Activated CD4-positive, alpha-beta T cell treated with anti-CD3 and anti-CD28 coated beads for 24 hours (primary cell): ENCODE data around the gene TMTC2.
"Not testable (repeated sequence)": the region's sequence is repeated elsewhere in the genome, so short reads cannot be mapped to it uniquely, and the experiment has no call there.

ENCODE experiments used
- DNase-seq, 2 donors: peaks; one replicate each; pipeline ENCODE4 v3.0.0-alpha.2; 2020; ENCODE audit warnings: low read depth in 2 of 2

Gene TMTC2

DNA sequence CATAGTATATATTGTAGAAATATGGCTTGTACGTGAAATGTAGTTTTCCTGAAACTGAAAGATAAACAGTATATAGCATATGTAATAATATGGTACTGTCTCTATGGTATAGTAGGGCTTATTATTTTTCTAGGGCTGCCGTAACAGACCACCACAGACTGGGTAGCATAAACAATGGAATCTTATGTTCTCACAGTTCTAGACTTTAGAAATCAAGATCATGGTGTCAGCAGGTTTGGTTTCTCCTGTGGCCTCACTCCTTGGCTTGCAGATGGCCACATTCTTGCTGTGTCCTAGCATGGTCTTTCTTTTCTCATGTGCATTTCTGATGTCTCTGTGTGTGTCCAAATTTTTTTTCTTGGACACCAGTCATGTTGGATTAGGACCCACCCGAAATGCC, 155.8 kb downstream of the TMTC2 start:
- DNase-seq = no peak

DNA sequence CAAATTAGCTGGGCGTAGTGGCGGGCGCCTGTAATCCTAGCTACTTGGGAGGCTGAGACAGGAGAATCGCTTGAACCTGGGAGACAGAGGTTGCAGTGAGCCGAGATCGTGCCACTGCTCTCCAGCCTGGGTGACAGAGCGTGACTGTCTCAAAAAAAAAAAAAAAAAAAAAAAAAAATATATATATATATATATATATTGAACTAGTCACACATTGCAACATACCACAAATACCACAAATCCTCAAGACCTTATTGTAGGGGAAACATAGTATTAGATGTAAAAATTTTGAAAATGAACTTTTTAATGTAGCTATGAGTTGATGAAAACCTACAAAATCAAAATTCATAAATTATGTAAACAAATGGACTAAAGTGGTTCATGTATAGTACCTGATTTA, 158.4 kb downstream of the TMTC2 start:
- not testable (repeated sequence) for DNase-seq

DNA sequence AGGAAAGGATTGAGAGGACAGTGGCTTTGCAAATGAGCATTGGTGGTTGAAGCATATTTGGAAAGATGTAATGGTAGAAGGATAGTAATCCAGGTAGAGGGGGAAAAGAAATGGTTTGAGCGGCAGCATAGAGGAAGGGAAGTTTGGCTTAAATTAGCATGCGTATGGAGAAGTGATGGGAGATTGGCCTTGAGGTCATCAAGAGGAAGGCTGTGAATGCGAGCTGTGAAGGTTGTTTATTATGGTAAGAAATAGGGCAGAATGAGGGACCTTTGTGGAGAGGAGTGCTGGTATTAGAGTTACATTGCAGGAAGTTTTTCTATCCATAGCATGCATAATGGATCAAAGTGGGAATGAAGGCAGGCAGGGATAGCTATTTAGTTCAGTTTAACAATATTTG, 162.1 kb downstream of the TMTC2 start:
- DNase-seq = no peak

DNA sequence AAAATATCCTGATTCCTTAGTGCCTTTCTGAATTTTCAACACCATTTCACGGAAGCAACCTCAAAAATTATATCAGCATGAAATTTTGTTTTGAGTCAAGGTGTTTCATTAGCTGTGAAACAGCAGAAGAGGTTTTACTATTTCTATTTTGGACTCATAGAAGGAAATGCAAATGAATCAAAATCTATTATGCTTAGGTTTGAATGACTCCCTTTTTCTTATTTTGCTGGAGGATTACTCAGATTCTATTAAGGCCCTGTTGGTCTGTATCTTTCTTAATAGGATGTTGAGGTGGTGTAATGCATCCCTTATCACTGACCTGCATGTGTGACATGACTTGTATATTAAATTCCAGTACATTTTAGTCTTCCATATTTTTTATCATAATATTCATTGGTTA, 165.8 kb downstream of the TMTC2 start:
- DNase-seq = no peak

DNA sequence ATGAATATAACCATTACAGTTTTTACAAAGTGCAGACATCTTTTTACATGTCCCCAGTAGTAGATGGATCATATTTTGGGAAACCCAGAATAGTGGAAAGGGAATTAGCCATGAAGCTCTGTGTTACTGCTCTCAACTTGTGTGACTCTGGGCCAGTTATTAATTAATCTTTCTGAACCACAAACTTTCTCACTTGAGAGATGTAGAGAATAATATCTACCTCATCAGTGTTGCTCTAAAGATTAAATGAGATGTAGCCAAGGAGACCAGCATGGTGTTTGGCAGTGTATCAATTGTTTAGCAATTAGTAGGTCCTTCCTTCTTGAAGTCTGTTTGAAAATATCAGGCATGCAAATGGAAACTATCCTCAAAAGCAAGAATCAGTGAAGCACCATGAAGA, 169.2 kb downstream of the TMTC2 start:
- no peak for DNase-seq

DNA sequence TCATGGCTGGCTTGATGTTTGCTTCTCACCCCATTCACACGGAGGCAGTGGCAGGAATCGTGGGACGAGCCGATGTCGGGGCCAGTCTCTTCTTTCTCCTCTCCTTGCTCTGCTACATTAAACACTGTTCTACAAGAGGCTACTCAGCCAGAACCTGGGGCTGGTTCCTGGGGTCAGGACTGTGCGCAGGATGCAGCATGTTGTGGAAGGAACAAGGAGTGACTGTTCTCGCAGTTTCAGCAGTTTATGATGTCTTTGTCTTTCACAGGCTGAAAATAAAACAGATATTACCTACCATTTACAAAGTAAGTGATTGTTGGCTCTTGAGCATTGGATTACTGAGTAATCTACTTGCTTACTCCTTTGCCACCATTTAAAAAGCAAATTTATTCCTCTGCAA, 170.6 kb downstream of the TMTC2 start:
- DNase-seq = no peak

DNA sequence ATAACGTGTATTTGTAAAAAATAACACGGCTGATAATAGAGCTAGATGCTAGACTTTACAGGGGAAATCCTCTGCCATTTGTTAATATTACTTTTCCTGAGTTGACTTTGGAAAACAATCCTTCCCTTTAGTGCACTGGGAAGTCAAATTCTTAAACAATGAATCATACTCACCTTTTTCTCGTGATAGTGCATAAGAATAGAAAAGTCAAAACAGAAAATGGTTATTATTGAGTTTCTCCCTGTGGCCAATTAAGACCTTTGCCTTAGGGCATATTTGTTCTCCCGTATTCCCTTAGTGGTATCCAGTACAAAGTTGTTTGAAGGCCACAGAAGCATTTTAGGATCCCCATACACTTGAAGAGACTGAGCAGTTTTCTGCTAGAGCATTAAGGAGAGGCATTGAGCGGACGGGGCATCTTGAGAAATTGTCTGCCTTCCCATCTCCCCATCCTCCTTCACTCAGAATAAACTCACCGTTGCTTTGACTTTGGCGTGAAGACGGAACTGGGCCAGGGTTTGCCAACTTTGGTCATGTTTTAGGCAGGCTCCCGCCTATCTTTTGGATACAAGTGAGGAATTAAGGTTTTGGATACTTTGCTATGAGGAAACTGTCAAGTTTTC, 171.3 kb downstream of the TMTC2 start:
- no peak for DNase-seq

DNA sequence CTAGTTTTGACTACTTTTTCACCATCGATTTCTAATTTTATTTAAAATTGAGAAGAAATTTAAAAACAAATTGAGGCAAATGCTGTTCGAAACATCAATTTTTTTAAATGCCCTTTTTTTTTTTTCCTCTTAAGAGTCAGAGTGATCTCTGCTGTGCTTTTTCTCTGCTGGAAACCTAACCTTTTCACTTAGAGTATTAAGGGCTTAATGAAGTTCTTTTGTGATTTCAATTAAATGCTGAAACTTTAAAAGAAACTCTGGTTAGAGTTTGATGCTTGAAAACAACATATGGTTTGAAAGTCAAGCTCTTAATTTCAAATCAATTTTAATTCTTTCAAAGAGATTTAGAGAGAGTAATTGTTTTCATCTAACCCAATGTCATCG, 171.8 kb downstream of the TMTC2 start:
- DNase-seq = no peak

DNA sequence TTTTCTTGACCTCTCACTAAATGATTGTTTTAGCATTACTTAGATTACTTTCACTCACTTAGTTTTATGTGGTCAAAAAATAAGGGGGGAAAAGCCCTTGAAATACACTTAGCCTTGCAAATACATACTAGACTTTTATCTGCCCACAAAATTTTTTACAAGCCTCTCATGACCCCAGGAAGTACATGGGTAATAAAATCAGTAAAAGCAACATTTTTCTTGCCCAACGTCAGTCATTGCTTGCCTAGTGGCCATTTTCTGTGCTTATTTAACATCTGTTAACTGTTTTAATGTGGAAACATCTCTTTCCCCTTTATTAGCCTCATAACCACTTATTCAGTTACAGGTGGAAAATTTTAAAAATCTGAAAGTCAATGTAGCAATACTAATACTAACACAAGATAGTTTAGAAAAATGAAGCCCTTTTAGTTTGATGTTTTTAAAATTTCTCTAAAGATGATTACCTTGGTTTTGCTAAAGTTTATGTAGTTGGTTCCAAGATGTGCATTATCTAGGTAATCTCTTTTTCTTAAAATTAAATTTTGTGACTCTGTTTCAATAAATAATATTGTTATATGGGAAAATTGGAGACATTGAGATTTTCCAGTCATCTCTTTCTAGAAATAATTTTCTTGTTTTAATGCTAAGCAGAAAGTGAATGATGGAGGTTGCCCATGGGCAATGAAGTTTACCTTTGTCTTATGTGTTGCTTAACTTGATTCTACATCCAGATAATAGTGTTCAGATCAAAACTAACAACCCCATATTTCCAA, 175.5 kb downstream of the TMTC2 start:
- no peak for DNase-seq

DNA sequence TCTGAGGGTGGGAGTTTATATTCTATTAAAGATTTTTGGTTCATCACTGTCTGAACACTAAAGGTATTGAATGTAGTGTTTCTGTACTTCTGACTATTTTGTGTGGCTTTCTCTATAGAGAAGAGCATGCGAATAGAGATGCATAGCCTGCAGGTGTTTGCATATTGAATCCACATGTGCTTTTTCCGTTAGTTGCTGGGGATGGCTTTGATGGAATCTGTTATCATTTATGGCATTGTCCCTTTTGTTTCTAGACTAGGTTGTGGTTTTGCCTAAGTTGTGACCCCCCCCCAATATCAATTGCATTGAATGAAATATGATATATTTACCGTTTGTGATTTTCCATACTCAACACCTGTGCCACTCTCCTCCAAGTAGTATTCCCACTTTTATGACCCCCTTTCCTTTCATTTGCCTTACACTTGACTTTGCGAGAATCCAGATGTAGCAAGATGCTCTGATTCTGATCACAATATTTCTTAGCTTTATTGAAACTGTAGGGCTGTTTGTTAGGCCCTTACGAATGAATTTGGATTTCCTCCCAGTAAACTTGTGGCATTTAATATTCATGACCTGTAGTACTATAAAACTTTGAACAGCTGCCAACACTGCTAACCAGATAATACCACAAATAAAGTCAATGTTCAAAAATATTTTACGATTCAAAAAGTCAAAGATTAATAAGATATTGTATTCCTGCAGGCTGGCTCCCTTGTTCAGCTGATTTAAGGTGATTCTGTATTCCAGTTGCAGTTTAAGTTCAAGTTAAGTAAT, 176.4 kb downstream of the TMTC2 start:
- no peak for DNase-seq

DNA sequence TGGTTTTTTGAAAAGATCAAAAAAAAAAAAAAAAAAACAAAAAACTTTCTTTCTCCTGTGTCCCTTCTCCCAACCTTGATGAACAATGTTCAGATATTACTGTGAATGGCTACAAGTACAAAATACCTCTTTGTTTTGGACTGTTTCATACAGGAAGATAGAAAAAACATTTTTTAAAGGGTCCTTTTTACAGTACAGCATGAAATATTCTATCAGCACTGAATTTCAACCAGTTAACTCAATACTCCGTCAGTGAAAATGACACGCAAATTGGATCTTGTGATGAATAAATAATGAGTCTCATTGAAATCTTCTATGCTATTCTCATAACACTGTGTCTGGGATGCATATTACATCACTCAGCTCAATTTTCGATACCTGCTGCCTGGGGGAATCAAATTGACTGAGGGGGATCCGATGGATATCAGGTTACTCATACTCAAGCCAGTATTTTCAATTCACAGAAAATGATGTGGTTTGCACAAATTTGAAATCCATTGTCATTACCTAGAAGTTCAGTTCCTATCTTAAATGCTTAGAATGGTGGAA, 179.6 kb downstream of the TMTC2 start:
- DNase-seq = no peak

DNA sequence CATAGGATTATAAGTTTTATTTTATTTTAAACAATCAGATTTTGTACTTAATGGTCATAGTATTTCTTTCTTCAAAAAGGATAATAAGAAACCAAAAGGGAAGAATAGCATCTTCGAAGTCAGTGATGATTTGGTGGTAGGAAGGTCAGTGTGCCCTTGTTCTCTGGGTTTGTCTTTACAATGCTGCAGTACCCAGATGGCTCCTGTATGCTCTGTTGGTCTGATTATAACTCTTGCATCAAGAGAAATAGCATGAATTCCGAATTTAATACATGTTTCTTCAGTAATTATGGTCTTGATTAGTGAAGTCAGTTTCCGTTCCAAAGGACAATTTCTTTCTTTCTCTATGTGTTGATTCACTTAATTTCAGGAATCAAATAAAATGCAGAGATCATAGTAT, 180.2 kb downstream of the TMTC2 start:
- no peak for DNase-seq

DNA sequence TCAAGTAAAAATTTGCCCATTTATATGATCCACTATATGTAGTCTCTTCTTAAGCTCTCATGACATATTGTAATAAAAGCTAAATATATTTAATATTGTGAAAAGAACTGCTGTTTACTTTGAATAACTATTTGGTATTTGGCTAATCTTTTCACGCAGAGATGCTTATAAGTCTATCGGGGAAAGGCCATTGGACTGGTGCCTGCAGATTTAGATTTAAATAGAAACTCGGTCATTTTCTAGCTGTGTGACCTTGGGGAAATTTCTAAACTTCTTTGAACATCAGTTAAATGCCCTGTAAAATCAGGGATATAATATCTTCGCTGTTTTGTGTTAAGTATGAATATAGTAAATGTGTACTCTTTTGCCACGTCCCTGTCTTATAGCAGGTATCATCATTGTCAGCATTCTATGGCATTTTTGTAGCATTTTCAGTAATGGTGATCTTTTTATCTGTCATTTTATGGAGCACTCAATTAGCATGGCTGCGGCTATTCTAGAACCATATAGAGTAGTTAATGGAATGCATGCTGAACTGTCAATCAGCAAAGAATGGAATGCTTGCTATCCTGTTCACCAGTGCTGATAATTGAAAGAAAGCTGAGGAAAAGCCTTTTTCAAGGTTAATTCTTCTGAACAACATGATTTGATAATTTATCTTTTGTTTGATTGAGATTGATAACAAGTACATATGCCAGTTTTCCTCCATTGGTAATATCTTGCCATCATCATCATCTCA, 181.2 kb downstream of the TMTC2 start:
- no peak for DNase-seq

DNA sequence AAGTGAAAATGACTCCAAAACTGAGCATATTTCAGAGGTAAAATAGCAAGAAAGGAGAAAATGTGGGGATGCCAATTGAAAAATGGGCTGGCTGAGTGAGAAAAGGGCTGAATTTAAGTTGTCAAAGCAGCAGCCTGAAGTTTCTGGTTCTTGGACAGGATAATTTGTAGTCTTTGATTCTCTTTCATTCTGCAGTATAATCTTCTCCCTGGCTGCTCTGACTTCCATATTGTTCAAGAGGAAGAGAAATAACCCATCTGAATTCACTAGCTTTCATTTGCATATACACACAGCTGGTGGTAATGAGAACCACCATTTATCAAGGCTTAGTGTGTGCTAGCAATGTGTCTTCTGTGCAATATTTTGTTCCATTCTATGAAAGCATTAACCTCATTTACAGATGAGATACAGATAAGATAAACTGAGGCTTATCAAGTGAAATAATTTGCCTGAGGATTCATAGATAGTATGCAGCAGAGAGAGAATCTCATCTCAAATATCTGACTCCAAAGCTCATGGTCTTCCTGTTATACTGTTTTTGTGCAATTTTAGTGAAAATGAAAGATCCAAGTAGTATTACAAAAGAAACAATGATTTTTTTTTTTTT, 184.2 kb downstream of the TMTC2 start:
- DNase-seq = no peak

DNA sequence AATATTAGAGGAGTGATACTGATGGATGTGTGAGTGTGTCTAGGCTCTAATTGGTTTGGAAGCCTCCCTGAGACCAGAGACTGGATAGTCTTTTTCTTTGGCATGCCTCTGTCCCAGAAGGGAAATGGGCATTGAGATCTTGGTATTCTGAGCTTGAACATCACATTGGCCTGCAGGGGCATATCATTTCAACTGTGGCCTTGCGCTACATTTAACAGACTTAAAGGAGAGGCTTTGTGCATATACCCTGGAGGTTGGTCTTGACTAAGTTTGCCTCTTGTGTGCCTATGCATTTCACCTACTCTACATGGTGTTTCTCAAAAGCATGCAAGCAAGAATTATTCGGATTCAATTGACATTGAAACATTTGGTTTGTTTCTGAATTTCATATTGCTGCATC, 185.4 kb downstream of the TMTC2 start:
- DNase-seq = no peak

DNA sequence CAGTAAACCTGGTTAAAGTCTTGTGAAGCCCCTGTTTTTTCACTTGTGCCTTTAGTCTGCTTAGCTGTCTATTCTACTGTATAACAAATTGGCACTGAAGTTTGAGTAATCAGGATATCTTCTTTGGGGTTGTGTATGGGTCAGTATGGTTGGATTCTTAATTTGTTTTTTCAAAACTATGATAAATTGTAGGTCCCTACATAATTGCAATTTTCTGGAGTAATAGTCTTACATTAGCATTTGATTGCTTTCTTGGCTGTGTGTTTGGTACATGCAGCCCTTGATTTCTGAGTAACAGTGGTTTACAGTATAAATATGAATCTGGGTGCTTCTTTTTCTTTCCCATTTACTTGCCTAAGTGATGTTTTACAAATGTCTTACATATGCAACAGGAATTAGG, 186.6 kb downstream of the TMTC2 start:
- no peak for DNase-seq

DNA sequence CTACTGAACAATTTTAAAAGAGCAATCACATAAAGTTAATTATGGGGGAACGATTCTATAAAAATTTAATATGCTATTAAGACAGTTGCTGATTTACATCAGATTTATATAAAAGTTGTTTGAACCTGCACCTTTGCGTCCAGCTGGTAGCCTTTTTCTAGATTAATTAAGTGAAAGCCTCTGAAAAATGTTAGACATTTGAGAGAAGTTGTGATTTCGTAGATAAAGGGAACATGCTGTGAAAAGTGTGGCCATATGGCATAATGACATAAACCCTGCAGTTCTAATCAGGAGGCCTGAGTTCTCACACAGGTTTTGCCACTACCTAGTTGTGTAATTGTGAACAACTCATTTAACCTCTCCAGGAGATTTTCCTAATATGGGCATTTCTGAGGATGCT, 187.2 kb downstream of the TMTC2 start:
- no peak for DNase-seq

DNA sequence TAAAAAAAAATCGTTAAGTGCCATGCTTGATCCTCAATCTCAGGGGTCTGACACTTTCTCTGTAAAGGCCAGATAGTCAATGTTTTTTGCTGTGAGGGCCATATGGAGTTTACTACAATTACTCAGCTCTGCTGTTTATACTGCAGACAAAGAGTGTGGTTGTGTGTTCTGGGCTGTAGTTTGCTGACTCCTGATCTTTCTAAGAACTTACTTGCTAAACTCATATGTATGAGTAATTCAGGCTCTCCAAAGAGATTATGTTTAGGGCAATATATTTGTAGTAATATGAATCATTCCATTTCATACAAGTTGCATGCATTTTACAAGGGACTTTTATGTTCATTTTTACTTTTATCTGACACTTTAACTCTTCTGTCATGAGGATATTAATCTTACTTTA, 188.2 kb downstream of the TMTC2 start:
- no peak for DNase-seq

DNA sequence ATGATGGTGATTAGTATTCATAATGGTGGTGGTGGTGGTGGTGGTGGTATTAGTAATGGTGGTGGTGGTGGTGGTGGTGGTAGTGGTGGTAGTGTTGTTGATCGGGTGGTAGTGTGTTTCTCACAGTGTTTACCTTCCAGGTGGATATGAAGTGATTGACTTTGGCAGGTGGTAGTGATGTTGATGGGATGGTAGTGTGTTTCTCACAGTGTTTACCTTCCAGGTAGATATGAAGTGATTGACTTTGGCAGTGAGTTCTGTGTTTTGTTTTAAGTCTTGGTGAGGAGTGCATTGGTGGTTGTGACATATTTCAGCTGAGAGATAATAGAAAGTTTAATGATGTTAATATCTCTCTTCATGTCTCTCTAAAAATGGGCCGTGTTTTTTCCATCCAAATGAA, 189.4 kb downstream of the TMTC2 start:
- DNase-seq = no peak

DNA sequence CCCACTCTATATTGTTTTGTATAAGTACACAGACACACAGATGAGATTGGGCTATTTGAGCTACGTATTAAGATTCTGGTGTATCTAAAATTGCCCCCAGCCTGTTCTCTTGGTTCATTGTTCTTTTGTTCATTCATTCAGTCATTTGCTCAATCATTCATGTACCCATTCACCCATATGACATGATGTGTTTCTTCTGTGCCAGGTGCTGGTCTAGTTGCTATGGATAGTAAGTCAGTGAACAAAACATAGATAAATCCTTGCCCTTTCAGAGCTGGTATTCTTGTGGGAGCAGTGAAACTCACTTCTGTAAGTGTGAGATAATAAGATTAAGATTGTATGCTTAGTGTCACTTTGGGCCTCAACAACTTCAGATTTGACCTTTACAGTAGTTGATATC, 191.3 kb downstream of the TMTC2 start:
- DNase-seq = no peak

DNA sequence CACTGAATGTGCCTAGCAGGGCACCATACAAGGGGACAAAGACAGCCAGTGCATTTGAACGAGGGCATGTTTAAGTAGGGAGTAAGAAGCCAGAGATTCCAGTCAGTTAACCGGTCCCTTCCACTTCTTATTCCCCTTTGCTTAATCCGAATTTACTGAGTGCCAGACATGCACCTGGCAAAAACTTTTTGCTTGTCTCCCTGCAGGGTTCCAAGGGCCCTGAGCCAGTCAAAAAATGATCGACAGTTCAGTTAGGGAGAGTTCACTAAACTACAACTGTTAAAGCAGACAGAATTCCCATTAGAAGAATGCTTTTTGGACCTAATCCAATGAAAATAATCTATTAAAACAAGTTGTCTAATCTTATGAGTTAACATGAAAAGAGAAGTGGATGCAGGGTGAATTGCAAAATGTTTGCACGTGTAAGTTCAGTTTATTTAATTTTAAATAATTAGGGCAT, 193.8 kb downstream of the TMTC2 start:
- DNase-seq = no peak
